HG03469 (cell line): ENCODE results near the gene TMEM116.

Experiments
- ATAC-seq: cut with Tn5 transposase; IDR thresholded peaks from one replicate; pipeline ENCODE4 v1.9.1; 2021; ENCODE audit warnings: mild to moderate bottlenecking, moderate library complexity, moderate number of reproducible peaks; ENCODE audit not compliant: unreplicated experiment

TMEM116 gene

GRCh38 chr12:111905502-111905901 lies 107.5 kb downstream of the TMEM116 start:
- no peak for ATAC-seq

GRCh38 chr12:111904446-111904975 lies 108.5 kb downstream of the TMEM116 start:
- no peak for ATAC-seq

DNA sequence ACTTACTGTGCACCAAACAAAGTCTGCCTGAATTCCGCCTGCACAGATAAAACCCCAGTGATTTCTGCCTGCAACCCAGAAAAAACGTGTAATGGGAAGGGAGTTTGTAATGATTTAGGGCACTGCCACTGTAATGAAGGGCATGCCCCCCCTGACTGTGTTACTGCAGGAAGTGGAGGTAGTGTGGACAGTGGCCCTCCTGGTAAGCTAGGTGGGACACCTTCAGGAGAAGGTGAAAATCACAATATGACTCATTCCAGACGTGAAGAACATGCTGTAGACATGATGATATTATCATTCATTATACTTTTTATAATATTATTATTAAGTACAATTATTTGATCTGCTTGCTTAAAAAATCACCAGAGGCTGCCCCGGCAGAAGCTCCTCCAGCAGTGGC lies 111.8 kb downstream of the TMEM116 start:
- no peak for ATAC-seq

DNA sequence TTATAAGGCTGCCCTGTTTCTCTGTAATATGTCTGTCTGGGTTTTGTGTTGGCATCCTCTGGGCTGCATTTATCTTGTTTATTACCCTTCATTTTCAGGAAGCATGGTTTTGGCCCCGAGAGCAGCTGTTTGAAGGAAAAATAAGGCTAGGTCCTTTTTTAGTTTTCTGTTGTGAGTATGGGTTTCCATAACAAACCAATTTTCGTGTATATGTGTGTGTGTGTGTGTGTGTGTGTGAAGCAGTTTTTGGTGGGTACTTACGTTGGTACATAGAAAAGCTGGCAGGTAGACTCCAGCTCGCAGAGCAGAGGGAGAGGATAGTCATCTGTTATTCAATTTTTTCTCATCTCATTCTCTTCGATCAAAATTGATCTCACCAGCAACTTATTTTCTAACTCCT lies 118.4 kb downstream of the TMEM116 start:
- ATAC-seq: no peak

- ATAC-seq: no peak
These were observed 119.7 kb downstream of the TMEM116 start for GRCh38 chr12:111893287-111893686.

GRCh38 chr12:111887926-111888745 lies 124.8 kb downstream of the TMEM116 start:
- no peak for ATAC-seq

- ATAC-seq: no peak
These were observed 126.1 kb downstream of the TMEM116 start for GRCh38 chr12:111886662-111887545.

GRCh38 chr12:111881716-111882115 lies 131.2 kb downstream of the TMEM116 start:
- no peak for ATAC-seq
